ENCODE measurements around the gene FAM241B.

- TF ChIP-seq CTCF (IDR thresholded peaks at IDR 0.05 in 8 of 11, conservative IDR thresholded peaks at IDR 0.05 in 3 of 11) (no peak), POLR2A (IDR thresholded peaks at IDR 0.05) (no peak)
These were observed 44.7 kb downstream of the FAM241B start for GRCh38 chr10:69674786-69675185.

Data from spleen (tissue), 7 donors.